Measurements from ENCODE around the gene UST. TPM values are rescaled to one million over a fixed set of nuclear protein-coding genes. Genes with fewer than 3 reads are reported as not detected.

UST gene
- total RNA-seq, 1 donor from 2014 or later = 33.3 TPM

- peaks cover 37% of the 10 kb centered on the region for H3K36me3 Mint-ChIP-seq
- peaks cover 9% of the 10 kb centered on the region for H3K4me1 Mint-ChIP-seq
- H3K4me2 ChIP-seq = no peak overlapping the region
- DNase-seq (ENCODE audit: low spot score) = no peak
- no peaks in the 10 kb centered on the region for H3K27me3 ChIP-seq
- peaks cover 5% of the 10 kb centered on the region for H3F3A ChIP-seq (ENCODE audit: low read depth)
- peaks cover 26% of the 10 kb centered on the region for H3K4me1 ChIP-seq
- peaks cover 3% of the 10 kb centered on the region for H3K36me3 ChIP-seq
- no peak overlapping the region for H3K4me3 Mint-ChIP-seq
- H3K9me3 ChIP-seq (ENCODE audit: low read depth) = no peaks in the 10 kb centered on the region
- peak overlapping the region; percentile 59 for H3K27ac Mint-ChIP-seq
- H3K27me3 Mint-ChIP-seq (ENCODE audit: insufficient read depth, low read depth) = peaks cover 6% of the 10 kb centered on the region
- TF ChIP-seq CTCF (IDR thresholded peaks at IDR 0.05) (no peak), EZH2 (IDR thresholded peaks at IDR 0.05) (no peak), EZH2phosphoT487 (IDR thresholded peaks at IDR 0.05) (no peak)
- no peak overlapping the region for H3K9ac ChIP-seq
- peaks cover 7% of the 10 kb centered on the region for H3K9me3 Mint-ChIP-seq
- no peaks in the 10 kb centered on the region for H3K79me2 ChIP-seq (ENCODE audit: low read depth)
- H3K4me3 ChIP-seq = no peak overlapping the region
- H2AFZ ChIP-seq (replicated peaks) = no peak overlapping the region
- H4K20me1 ChIP-seq (ENCODE audit: low read depth) = no peaks in the 10 kb centered on the region
- H3K27ac ChIP-seq = no peak overlapping the region
Measured at GRCh38 chr6:148987982-148988381, 241.2 kb downstream of the UST start.

- no peaks in the 10 kb centered on the region for H4K20me1 ChIP-seq (ENCODE audit: low read depth)
- peaks cover 3% of the 10 kb centered on the region for H3K36me3 ChIP-seq
- H3K27me3 ChIP-seq = no peaks in the 10 kb centered on the region
- H3F3A ChIP-seq (ENCODE audit: low read depth) = peaks cover 5% of the 10 kb centered on the region
- H3K27ac ChIP-seq = no peak overlapping the region
- no peaks in the 10 kb centered on the region for H3K79me2 ChIP-seq (ENCODE audit: low read depth)
- peaks cover 3% of the 10 kb centered on the region for H3K27me3 Mint-ChIP-seq (ENCODE audit: insufficient read depth, low read depth)
- H3K4me3 Mint-ChIP-seq = no peak overlapping the region
- H3K9ac ChIP-seq = no peak overlapping the region
- peaks cover 20% of the 10 kb centered on the region for H3K4me1 ChIP-seq
- H3K36me3 Mint-ChIP-seq = peaks cover 41% of the 10 kb centered on the region
- H3K4me2 ChIP-seq = peak overlapping the region; percentile 10
- no peak for DNase-seq (ENCODE audit: low spot score)
- peaks cover 4% of the 10 kb centered on the region for H3K4me1 Mint-ChIP-seq
- peaks cover 10% of the 10 kb centered on the region for H3K9me3 Mint-ChIP-seq
- H3K27ac Mint-ChIP-seq = no peak overlapping the region
- H3K4me3 ChIP-seq = no peak overlapping the region
- no peaks in the 10 kb centered on the region for H3K9me3 ChIP-seq (ENCODE audit: low read depth)
- TF ChIP-seq EZH2 (IDR thresholded peaks at IDR 0.05) = no peak
- TF ChIP-seq CTCF (IDR thresholded peaks at IDR 0.05) = no peak
- TF ChIP-seq EZH2phosphoT487 (IDR thresholded peaks at IDR 0.05) = no peak
- H2AFZ ChIP-seq (replicated peaks) = no peak overlapping the region
Measured at GRCh38 chr6:148989585-148989984, 242.8 kb downstream of the UST start.

- no peaks in the 10 kb centered on the region for H3K79me2 ChIP-seq (ENCODE audit: low read depth)
- H3K4me2 ChIP-seq = no peak overlapping the region
- no peak overlapping the region for H3K4me3 ChIP-seq
- no peak overlapping the region for H2AFZ ChIP-seq (replicated peaks)
- peaks cover 20% of the 10 kb centered on the region for H3K4me1 ChIP-seq
- Mint-ChIP-seq H3K36me3 (peaks cover 37% of the 10 kb centered on the region), H3K4me3 (no peak overlapping the region), H3K27me3 (ENCODE audit: insufficient read depth, low read depth) (peaks cover 3% of the 10 kb centered on the region), H3K4me1 (peaks cover 4% of the 10 kb centered on the region), H3K27ac (no peak overlapping the region), H3K9me3 (peaks cover 10% of the 10 kb centered on the region)
- no peak for DNase-seq (ENCODE audit: low spot score)
- no peaks in the 10 kb centered on the region for H3K27me3 ChIP-seq
- no peak for TF ChIP-seq EZH2 (IDR thresholded peaks at IDR 0.05)
- no peak for TF ChIP-seq CTCF (IDR thresholded peaks at IDR 0.05)
- TF ChIP-seq EZH2phosphoT487 (IDR thresholded peaks at IDR 0.05) = no peak
- H3F3A ChIP-seq (ENCODE audit: low read depth) = peaks cover 5% of the 10 kb centered on the region
- H3K9ac ChIP-seq = no peak overlapping the region
- peaks cover 3% of the 10 kb centered on the region for H3K36me3 ChIP-seq
- H3K27ac ChIP-seq = peak overlapping the region; percentile 8
- no peaks in the 10 kb centered on the region for H4K20me1 ChIP-seq (ENCODE audit: low read depth)
- H3K9me3 ChIP-seq (ENCODE audit: low read depth) = no peaks in the 10 kb centered on the region
Measured at GRCh38 chr6:148990403-148990802, 243.6 kb downstream of the UST start.
